Stimulated activated naive CD8-positive, alpha-beta T cell treated with anti-CD3 and anti-CD28 coated beads, Interleukin-15, Interleukin-2, amounts not matched to agents 100 U/mL and 50 U/mL, for 24 hours (primary cell): ENCODE results near the gene IFT80.

Experiments used
- ATAC-seq: fragments of 150-1000 bp; cut with Tn5 transposase; one replicate; pipeline ENCODE4 v1.10.0; 2021
- DNase-seq: peaks from one replicate; pipeline ENCODE4 v3.0.0; 2021

The IFT80 gene

GRCh38 chr3:160399125-160400029, at the start of gene IFT80, which contains the start of gene SMC4:
Gene IFT80 (minus strand): TSS chr3:160399225. CDS start chr3:160384600, 14,625 bp downstream.
Gene SMC4 (plus strand): TSS chr3:160399650. CDS start chr3:160400827, 1,177 bp downstream.
- ATAC-seq, result peak; percentile 98
- peak; percentile 94 for DNase-seq

- DNase-seq, result no peak
- no peak for ATAC-seq
Measured at GRCh38 chr3:160447544-160447943, 48.5 kb upstream of the IFT80 start.

- ATAC-seq (no peak), DNase-seq (no peak)
Measured at GRCh38 chr3:160446522-160447056, 47.6 kb upstream of the IFT80 start.

- DNase-seq (no peak), ATAC-seq (no peak)
Measured at GRCh38 chr3:160445854-160446253, 46.8 kb upstream of the IFT80 start.

- DNase-seq, result no peak
Measured at GRCh38 chr3:160444411-160444810, 45.4 kb upstream of the IFT80 start.

GRCh38 chr3:160440687-160441086, 41.7 kb upstream of the IFT80 start:
- ATAC-seq, result no peak
- no peak for DNase-seq

More at GRCh38 chr3:160444411-160444810, 45.4 kb upstream of the IFT80 start:
- no peak for ATAC-seq

DNA sequence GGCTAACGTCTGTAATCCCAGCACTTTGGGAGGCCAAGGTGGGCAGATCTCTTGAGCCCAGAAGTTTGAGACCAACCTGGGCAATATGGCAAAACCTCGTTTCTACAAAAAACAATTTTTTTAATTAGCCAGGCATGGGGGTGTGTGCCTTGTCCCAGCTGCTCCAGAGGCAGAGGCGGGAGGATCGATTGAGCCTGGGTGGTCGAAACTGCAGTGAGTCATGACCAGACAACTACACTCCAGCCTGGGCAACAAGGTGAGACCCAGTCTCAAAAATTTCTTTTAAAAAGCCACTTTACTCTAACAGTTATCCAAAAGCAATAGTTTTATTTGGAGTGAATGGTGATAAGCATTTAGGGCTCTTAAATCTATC, 38.0 kb upstream of the IFT80 start:
- DNase-seq (no peak), ATAC-seq (no peak)

DNA sequence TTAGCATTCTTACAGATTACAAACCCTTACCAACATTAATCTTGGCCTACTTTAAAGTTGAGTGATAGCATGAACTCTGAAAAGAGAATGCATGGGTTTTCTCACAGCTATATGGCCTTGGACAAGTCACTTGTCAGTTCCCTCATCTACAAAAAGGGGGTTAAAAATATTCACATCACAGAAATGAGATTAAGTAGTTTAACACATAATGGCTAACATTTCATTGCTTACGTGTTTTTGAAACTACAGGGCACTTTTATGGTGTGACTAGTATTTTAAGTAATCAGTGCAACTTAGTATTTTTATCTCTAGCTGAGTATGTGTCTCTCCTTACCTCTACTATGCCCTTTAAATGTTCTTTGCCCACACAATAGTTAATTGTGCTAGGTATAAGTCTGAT, 36.7 kb upstream of the IFT80 start:
- DNase-seq (no peak), ATAC-seq (no peak)

- no peak for DNase-seq
- no peak for ATAC-seq
Measured at GRCh38 chr3:160435095-160435494, 36.1 kb upstream of the IFT80 start.

- ATAC-seq (no peak), DNase-seq (no peak)
Measured at GRCh38 chr3:160434071-160434470, 35.0 kb upstream of the IFT80 start.

DNA sequence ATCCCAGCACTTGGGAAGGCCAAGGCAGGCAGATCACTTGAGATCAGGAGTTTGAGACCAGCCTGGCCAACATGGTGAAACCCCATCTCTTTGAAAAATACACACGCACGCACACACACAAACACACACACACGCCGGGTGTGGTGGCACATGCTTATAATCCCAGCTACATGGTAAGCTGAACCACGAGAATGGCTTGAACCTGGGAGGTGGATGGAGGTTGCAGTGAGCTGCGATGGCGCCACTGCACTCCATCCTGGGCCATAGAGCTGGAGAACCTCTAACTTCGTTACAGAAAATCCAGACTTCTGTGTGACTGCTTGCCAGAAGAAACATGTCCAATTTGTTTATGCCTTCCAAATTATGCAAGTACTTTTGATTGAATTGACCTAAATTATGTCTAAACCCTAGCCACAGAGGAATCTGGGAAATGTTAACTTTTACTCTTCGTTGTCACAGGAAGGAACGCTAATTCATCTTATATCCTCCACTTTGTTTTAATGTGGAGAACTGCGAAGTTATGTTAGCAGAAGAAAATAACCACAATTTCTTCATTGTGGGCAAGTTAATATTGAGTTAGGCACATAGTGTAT, 28.9 kb upstream of the IFT80 start:
- ATAC-seq, result no peak
- DNase-seq, result no peak

DNA sequence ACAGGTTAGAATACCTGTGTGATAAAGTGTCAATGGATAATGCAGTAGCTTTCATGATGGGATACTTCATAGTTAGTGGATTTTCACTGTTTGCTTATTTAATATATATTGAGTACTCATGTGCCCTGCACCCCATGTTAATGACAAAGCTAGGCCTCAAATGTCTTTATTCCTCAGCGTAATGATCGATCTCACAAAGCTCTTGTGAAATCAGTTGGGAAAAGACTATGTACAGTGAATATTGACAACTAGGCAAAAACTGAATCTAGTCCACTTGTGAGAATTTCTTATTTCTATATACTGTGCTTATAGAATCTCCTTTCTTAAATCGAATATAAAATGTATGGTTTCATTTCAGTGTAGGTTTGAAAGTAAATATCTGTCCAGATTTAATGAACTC, 18.3 kb upstream of the IFT80 start:
- ATAC-seq (no peak), DNase-seq (no peak)

DNA sequence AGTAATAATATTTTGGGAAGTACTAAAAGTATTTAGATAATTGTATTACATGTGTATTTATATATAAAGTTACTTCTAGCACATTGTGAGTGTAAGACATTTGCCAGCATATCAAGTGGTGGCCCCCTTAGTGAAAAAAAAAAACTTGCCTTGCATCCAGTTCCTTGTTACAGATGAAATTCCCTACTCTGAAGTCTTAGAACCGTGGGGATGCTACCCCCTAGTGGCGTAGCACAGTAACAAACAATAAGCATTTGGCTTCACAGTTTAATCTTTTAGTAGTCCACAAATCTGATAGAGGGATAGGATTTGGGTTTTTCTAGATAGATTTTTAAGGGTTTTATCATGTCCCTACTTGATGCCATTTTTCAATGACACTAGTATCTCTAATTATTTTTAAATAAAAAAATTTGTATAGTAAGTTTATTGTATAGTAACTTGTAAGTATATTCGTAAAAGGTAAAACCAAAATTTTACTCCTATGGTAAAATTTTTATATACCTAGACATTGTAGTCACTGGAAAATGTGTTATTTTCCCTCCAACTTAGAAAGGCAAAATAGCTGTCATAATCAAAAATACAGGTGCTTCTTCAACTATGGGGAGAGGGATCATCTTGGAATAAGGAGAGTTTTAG, 14.7 kb upstream of the IFT80 start:
- peak; percentile 69 for ATAC-seq
- peak; percentile 57 for DNase-seq

DNA sequence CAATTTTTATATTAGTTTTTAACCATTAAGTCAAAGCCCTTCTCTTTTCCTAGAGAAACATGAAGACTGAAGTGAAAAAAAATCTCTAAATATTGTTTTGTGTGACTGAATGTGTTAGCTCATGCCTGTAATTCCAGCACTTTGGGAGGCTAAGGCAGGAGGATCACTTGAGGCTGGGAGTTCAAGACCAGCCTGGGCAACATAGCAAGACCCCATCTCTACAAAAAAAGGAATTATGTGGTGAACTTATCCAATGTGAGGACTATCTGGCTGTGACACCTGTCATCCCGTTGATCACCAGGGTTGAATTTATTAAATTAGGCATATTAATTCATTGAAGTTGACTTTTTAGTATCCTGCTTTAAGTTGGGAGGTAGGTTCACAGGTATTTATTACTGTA, 13.5 kb upstream of the IFT80 start:
- ATAC-seq (no peak), DNase-seq (no peak)

- DNase-seq (no peak), ATAC-seq (no peak)
Measured at GRCh38 chr3:160409812-160410610, 11.0 kb upstream of the IFT80 start.

DNA sequence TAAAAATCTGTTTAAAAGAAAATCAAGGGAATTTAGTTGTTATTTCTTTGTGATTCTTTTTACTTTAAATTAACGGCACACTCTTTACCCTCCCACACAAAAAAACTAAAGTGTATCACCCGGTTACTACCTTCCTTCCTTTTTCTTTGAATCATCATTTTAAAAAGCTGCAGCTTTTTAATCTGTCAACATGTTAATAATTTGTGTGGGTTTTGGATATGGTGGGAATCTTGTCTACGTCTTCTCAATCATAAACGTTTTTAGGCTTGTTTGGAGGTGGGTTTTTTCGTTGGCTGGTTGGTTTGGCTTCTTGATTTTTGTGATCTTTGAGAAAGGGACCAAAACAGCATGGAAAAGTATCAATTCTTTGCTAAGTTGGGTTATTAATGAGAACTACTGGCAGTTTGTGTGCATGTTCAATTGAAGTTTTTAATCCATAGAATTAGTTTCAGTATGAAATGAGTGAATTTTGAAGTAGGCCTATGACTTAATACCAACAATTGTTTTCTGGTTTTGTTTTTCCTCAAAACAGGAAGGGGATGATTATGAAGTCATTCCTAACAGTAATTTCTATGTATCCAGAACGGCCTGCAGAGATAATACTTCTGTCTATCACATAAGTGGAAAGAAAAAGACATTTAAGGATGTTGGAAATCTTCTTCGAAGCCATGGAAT, 4.9 kb upstream of the IFT80 start:
- ATAC-seq (no peak), DNase-seq (no peak)

DNA sequence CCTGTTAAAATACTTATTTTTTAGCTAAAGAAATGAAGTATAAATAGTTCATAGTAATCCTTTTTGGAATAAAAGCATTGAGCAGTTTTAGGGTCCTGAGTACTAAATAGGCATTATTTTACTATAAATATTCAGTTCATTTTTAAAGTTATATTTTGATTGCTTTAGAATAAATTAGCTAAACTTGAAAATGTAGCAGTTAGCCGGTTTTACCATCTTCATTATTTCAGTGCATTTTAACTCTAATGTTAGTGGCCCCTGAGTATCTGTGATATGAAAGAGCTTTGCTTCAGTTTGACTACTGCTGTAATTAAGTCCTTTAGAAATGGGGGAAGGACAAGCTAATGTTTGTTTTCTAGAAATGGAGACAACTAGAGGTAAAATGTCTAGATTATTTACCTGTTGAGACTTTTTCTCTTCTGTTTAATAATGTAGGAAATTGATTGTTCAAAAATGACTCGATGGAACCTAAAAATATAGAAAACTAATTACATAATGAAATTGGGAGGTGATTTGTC, 4.1 kb upstream of the IFT80 start:
- no peak for DNase-seq
- no peak for ATAC-seq

DNA sequence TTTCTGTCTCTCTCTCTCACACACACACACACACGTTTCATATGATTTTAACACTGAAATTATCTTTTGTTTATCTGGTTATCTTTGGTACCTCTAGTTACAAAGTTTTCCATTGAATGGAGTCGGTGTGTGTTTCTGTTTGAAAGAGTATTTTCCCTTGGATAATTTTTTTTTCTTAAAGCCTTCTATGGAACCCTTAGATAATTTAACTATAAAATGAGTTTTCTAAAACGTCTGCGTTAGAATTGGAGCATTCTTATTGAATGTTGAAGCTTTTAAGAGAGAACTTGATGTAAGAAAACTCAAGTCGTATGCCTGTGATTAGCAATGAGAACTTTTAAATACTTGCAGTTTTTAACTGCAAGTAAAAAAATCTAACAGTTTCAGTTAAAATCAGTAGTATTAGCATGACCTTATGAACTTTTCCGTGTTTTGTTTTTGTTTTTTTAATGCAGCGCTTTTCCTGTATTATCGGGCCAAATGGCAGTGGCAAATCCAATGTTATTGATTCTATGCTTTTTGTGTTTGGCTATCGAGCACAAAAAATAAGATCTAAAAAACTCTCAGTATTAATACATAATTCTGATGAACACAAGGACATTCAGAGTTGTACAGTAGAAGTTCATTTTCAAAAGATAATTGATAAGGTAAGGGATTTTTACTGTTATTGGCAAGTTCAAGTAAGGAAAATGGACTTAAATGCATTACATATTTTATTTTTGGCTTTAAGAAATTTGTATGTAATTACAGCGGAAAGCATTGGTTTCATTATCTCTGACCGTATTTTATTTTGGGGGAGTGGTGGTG, 3.4 kb upstream of the IFT80 start:
- no peak for ATAC-seq
- no peak for DNase-seq

DNA sequence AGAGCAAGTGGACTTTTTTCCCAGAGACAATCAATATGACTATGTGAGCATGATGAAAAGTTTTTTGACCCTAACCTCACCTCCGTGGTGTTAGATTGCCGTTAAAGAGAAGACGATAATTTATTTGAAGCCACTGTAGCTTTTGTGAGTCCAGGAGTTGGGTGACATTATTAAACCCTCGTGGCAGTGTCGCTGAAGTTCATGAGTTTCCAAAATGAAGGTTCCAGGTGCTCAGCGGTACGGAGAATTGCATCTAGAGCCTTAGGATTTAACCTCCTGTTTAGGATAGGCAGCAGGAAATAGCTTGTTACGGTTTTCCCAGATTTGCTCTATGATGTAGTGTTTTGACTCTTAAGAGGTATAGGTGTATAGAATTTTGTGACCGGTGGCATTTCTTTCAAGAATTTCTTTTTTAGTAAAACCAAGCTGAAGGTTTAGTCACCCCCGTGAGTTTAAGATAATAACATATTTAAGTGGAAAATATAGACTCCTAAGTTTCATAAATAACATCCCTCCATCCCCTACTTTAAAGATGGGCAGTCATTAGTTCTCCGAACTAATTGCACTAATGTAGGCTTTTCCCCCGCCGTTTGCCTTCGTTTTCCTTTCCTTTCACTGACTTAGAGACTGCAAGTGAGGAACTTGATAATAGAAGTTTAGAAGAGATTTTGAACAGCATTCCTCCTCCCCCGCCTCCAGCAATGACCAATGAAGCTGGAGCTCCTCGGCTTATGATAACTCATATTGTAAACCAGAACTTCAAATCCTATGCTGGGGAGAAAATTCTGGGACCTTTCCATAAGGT, 2.5 kb upstream of the IFT80 start:
- no peak for ATAC-seq
- no peak for DNase-seq
